ENCODE results near the gene CDIP1.

GRCh38 chr16:4534151-4534790, 4.3 kb downstream of the CDIP1 start:
- TF ChIP-seq, protein P1, sequence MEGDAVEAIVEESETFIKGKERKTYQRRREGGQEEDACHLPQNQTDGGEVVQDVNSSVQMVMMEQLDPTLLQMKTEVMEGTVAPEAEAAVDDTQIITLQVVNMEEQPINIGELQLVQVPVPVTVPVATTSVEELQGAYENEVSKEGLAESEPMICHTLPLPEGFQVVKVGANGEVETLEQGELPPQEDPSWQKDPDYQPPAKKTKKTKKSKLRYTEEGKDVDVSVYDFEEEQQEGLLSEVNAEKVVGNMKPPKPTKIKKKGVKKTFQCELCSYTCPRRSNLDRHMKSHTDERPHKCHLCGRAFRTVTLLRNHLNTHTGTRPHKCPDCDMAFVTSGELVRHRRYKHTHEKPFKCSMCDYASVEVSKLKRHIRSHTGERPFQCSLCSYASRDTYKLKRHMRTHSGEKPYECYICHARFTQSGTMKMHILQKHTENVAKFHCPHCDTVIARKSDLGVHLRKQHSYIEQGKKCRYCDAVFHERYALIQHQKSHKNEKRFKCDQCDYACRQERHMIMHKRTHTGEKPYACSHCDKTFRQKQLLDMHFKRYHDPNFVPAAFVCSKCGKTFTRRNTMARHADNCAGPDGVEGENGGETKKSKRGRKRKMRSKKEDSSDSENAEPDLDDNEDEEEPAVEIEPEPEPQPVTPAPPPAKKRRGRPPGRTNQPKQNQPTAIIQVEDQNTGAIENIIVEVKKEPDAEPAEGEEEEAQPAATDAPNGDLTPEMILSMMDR (IDR thresholded peaks at IDR 0.05), result no peak
- TF ChIP-seq POLR2A (IDR thresholded peaks at IDR 0.05), result no peak
- peak in 1 of 2 donors; percentile 14 for TF ChIP-seq EP300 (IDR thresholded peaks at IDR 0.05)
